Retinal pigment epithelial cell (primary cell): ENCODE measurements around the gene SLC2A10.

ENCODE experiments used
- DNase-seq: peaks from one replicate; pipeline ENCODE4 v3.0.0-alpha.2; 2010; ENCODE audit warnings: low read depth
- H3K4me3 ChIP-seq: 2 replicates; pipeline ENCODE4 v1.5.1; 2011; ENCODE audit warnings: mild to moderate bottlenecking, low read length, control low read depth, moderate library complexity
- TF ChIP-seq, protein P1 (sequence below): conservative IDR thresholded peaks from 2 replicates; pipeline ENCODE4 v1.5.1; 2011; ENCODE audit warnings: low read depth, low read length, control low read depth, inconsistent platforms

SLC2A10 gene

GRCh38 chr20:46755483-46756413, 46.3 kb downstream of the SLC2A10 start:
- TF ChIP-seq, protein P1, sequence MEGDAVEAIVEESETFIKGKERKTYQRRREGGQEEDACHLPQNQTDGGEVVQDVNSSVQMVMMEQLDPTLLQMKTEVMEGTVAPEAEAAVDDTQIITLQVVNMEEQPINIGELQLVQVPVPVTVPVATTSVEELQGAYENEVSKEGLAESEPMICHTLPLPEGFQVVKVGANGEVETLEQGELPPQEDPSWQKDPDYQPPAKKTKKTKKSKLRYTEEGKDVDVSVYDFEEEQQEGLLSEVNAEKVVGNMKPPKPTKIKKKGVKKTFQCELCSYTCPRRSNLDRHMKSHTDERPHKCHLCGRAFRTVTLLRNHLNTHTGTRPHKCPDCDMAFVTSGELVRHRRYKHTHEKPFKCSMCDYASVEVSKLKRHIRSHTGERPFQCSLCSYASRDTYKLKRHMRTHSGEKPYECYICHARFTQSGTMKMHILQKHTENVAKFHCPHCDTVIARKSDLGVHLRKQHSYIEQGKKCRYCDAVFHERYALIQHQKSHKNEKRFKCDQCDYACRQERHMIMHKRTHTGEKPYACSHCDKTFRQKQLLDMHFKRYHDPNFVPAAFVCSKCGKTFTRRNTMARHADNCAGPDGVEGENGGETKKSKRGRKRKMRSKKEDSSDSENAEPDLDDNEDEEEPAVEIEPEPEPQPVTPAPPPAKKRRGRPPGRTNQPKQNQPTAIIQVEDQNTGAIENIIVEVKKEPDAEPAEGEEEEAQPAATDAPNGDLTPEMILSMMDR: no peak
- DNase-seq: no peak
- H3K4me3 ChIP-seq: no peak overlapping the region

- TF ChIP-seq, protein P1: no peak
- no peak overlapping the region for H3K4me3 ChIP-seq
- DNase-seq: no peak
Measured at GRCh38 chr20:46756419-46756818, 47.0 kb downstream of the SLC2A10 start.

DNA sequence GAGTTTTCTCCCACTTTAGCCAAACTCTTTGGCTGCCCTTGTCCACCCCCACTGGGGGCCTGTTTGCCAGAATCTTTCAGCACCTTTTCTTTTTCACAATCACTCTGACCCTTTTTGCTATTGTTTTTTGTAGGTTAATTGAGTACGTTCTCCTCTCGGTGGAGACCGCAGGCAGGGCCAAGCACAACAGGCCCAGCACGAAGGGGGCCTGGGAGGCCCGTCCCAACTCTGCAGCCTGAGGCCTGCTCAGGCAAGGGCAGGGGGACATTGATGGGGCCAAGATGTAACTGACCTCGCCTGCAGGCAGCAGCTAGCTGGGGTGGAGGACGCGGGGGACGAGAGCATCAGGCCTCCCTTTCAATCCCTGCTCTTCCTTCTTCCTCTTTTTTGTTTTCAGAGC, 47.7 kb downstream of the SLC2A10 start:
- TF ChIP-seq, protein P1: no peak
- no peak overlapping the region for H3K4me3 ChIP-seq
- no peak for DNase-seq

DNA sequence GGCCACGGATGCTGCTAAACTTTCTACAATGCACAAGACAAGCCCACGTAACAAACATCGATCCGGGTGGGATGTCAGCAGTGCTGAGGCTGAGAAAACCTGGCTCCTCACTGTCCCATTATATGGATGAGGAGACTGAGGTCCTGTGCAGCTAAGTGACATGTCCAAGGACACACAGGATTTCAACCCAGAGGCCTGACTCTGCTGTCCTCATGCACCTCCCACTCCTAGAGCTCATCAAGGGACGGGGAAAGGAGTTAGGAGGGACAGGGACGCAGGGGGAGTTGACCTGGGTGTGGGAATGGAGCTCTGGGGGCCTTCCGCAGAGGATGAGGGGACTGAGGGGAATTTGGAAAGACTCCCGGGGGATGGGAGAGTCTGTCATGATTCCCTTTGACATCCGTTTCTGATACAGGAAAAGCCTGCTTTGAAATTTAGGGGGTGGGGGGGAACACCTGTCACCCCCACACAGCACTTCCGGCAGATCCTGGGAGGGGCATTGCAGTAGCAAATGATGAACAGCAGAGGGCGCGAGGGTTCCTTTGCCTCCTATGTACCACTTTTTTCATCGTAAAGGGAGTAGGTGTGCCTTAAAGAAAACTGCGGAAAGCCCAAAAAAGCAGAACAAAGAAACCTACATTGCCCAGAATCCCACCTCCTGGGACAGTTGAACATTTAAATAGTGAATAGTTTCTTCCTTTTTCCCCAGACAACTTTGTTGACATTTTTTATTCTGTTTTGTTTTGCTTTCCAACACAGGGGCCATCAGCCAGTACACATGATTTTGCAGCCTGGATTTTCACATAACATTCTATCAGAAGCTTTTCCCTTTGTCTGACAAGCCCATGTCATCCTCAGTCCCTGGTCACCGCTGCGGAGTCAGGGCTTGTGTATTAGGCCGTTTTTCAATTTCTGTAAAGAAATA, 48.6 kb downstream of the SLC2A10 start:
- H3K4me3 ChIP-seq: no peak overlapping the region
- DNase-seq: no peak
- TF ChIP-seq, protein P1: peak; percentile 99

DNA sequence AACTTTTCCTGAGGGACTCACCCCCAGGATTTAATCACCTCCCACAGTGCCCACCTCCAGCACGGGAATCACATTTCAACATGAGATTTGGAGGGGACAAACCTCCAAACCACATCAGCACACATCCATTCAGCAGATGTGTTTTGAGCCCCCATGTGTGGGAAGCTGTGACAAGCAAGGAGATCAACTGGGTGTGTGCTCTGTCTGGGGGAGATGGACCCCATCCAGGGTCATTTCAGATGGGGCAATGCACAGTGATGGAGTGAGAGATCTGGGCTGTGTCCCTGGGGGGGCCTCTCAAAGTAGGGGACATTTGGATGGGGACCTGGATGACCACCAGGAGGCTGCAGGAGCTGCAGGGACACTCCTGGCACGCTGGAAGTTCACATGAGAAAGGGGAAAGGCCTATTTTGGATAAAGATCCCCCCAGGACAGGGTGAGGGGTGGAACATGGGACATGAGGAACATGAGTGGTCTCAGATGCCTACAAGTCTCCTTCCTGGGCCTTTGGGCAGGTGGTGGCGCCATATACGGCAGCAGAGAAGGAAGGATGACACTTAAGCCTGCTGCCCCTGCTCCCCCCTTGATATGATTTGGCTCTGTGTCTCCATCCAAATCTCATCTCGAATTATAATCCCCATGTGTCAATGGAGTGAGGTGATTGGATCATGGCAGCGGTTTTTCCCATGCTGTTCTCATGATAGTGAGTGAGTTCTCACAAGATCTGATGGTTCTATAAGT, 49.6 kb downstream of the SLC2A10 start:
- TF ChIP-seq, protein P1: no peak
- DNase-seq: no peak
- no peak overlapping the region for H3K4me3 ChIP-seq

DNA sequence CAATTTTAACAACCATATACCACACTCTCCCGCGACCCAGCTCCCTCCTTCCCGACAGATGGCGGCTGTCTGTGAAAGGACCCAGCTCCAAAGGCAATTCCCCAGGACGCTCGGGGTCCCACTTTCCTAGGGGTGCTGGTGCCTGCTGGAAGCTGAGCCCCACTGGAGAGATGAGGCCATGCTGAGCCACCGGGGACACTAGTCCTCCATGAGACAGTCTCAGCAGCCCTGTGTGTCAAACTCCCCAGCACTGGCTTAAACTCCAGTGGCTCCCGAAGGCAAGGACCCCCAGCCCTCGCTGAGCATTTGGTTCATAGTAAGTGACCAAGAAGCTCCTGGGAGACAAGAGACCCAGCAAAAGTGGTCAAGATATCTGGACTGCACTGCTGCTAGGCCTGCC, 52.1 kb downstream of the SLC2A10 start:
- no peak for DNase-seq
- TF ChIP-seq, protein P1: peak; percentile 10
- no peak overlapping the region for H3K4me3 ChIP-seq
